HCT116 (cell line): ENCODE data around the gene HIPK2. TPM values are rescaled to one million over a fixed set of nuclear protein-coding genes. Genes with fewer than 3 reads are reported as not detected.

Experiments
- total RNA-seq: library from RNA; stranded (reverse); gene quantifications from one replicate; pipeline ENCODE4 v1.2.1, GENCODE V29; 2021; ENCODE audit not compliant: unreplicated experiment

HIPK2 gene
- total RNA-seq, 1 experiment from 2014 or later: 49.5 TPM

Other genes with a start within 250 kb of the HIPK2 start
- gene TBXAS1, start 51.3 kb upstream of the HIPK2 start, total RNA-seq: 1.4 TPM